NCI-H1105 (cell line): Measurements from ENCODE around the gene ADAMTSL3.
A peak's percentile ranks its signal among the peaks of the same experiment; 100 is the strongest.
"Not testable (repeated sequence)": the region's sequence is repeated elsewhere in the genome, so short reads cannot be mapped to it uniquely, and the experiment has no call there.

Experiments used
- DNase-seq: peaks from one replicate; lab custom pipeline; 2025; lab: John Stamatoyannopoulos, UW

The ADAMTSL3 gene

DNA sequence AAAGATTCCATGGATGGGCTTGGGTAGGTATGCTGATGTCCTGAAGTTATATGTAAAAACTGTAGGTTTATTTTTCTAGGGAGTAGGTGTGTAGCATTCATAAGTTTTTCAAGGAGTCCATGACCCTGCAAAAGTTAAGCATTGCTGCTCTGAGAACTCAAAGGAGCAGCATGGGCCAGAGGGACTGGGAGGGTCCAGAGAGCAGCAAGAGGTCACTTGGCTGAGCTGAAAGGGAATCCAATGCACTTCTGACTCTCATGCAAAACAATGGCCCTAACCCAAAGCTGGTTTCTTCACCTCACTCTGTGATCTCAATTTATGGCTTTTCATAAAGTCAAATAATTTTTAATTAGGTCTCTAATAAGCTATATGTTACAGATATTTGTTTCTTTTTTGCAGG is 383.4 kb downstream of the ADAMTSL3 start:
- no peak for DNase-seq

DNA sequence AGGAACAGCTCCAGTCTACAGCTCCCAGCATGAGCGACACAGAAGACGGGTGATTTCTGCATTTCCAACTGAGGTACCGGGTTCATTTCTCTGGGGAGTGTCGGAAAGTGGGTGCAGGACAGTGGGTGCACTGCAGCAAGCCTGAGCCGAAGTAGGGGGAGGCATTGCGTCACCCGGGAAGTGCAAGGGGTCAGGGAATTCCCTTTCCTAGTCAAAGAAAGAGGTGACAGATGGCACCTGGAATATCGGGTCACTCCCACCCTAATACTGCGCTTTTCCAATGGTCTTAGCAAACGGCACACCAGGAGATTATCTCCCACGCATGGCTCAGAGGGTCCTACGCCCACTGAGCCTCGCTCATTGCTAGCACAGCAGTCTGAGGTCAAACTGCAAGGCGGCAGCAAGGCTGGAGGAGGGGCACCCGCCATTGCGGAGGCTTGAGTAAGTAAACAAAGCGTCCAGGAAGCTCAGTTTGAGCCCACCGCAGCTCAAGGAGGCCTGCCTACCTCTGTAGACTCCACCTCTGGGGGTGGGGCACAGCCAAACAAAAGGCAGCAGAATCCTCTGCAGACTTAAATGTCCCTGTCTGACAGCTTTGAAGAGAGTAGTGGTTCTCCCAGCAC is 388.6 kb downstream of the ADAMTSL3 start:
- DNase-seq = not testable (repeated sequence)

DNA sequence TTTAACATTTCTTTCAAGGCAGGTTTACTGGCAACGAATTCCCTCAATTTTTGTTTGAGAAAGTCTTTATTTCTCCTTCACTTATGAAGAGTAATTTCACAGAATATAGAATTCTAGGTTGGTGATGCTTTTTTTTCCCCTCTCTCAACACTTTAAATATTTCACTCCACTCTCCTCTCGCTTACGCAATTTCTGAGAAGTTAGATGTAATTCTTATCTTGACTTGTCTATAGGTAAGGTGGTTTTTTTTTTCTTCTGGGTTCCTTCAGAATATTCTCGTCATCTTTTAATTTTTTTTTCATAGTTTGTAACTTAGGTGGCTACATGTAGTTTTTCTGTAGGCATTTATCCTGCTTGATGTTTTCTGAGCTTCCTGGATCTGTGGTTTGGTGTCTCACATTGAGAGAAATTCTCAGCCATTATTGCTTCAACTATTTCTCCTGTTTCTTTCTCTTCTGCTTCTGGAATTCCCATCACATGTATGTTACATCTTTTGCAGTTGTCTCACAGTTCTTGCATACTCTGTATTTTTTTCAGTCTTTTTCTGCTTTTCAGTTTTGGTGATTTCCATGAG is 392.2 kb downstream of the ADAMTSL3 start:
- no peak for DNase-seq

DNA sequence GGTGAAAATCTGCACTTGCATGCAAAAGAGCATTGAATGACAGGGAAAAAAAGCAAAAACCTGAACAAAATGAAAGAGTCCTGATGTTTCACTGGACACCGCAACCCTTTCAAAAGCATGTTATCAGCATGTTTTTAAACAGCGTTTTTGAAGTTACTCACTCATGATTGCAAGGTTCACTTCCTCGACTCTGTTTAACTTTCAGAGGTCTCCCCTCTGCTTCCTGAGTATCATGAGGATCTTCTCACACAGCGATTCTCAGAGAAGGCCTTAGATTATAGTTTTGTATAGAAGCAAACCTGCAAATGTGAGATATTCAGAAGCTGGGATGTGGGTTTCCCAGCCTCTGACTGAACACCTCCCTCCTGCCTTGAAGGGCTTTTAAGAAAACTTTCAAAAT is 395.6 kb downstream of the ADAMTSL3 start:
- not testable (repeated sequence) for DNase-seq

DNA sequence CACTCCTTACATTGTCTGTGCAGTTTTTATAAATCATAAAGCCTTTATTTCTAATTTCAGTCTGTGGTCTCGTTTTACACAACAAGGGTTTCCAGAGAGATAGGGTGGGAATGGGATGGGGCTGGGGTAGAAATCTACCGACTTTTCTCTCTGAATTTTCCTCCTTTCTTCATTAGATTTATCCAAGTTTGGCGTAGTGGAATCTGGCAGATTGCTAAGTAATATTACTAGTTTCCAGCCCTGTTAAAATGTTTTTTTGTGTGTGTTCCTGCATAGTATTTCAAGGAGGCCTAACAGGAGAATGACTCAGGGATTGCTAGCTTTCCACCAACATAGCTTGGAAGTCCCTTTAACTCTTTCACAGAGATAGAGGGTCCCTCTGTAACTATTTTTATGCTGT is 396.2 kb downstream of the ADAMTSL3 start:
- DNase-seq = no peak

DNA sequence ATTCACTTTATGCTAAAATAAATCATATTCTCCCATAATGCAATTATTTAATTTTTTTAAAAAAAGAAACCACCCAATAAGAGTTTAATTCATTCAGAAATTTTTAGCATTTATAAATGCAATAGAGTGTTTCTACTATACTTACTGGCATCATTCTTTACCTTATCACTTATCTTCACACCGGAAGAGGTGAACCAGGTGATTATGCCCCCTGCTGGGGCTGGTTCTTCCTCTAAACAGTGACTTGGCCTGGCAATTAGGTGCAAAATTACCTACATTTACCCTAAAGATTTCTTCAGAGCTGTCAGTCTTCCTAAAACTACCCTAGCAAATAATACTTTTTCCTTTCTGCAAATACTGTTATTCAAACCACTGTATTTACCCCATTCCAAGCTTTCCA is 397.2 kb downstream of the ADAMTSL3 start:
- DNase-seq = not testable (repeated sequence)

DNA sequence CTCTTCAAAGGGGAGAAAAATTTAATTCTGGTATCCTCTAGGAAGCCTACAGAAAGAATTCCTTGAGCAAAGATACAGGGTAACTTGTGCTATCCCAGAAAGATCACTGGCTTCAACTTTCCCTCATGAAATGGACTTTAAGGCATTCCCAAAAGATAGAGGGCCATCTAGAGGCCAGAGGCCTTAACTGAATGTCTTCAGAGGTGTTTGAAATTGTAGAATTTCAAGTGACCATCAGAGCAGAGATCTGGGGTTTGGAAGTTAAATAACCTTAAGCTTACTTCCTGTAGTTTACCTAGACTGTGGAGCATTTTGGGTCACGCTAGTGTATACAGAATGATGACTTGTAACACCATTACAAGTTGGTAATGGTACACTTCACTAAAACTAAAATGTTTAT is 400.6 kb downstream of the ADAMTSL3 start:
- not testable (repeated sequence) for DNase-seq

DNA sequence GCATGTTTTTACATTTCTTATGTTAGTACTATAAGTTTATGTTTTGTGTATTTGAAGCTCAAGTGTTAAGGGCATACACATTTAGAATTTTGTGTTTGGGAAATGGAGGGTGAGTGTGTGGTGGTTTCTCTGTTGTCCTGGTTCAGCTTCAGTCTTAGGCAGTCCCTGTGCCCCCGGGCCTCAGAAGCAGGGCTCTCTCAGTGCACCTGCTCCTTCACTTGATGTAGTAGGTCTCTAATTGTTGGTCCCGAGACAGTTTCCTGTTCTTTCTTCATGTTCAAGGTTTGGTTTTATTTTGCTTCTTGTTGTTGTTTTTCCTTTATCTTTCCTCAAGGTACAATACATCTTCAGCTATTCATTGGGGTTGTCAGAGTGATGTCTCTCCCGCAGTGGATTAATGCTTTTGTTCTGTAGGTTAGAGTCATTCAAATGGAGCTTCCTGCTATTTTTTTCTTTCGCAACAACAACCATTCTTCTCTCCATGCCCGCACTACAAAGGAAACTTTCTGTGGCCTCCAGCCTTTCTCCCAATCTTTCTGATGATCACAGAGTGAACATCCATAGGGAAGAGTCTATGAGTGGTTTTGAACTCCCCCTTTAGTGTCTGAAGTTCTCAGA is 403.9 kb downstream of the ADAMTSL3 start:
- no peak for DNase-seq

DNA sequence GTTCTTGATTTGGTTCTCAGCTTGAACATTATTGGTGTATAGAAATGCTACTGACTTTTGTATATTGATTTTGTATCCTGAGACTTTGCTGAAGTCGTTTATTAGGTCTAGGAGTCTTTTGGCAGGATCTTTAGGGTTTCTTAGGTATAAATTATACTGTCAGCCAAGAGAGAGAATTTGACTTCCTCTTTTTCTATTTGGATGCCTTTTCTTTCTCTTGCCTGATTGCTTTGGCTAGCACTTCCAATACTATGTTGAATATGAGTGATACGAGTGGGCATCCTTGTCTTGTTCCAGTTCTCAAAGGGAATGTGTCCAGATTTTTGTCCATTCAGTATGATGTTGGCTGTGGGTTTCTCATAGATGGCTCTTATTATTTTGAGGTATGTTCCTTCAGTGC is 409.8 kb downstream of the ADAMTSL3 start:
- DNase-seq = not testable (repeated sequence)

DNA sequence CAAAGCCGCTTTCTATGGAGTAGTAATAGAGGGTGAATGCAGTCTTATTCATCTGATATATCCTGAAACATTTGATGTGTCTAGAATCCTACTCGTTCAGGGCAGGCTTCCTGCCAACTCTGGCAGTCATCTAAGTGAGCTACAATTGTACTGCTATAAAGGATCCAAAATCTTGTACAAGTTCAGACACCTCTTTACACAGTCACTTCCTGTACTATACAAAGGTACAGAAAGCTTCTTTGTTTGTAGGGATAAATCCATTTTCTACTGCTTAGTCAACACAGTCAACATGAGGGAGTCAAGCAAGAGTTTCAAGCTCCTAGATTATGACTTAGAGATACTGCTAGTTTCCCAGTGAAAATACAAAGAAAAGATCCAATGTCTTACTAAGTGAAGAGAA is 414.8 kb downstream of the ADAMTSL3 start:
- peak; percentile 9 for DNase-seq

DNA sequence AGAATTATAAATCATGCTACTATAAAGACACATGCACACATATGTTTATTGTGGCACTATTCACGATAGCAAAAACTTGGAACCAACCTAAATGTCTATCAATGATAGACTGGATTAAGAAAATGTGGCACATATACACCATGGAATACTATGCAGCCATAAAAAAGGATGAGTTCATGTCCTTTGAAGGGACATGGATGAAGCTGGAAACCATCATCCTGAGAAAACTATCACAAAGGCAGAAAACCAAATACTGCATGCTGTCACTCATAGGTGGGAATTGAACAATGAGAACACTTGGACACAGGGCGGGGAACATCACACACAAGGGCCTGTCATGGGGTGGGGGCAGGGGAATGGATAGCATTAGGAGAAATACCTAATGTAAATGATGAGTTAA is 424.1 kb downstream of the ADAMTSL3 start:
- not testable (repeated sequence) for DNase-seq

DNA sequence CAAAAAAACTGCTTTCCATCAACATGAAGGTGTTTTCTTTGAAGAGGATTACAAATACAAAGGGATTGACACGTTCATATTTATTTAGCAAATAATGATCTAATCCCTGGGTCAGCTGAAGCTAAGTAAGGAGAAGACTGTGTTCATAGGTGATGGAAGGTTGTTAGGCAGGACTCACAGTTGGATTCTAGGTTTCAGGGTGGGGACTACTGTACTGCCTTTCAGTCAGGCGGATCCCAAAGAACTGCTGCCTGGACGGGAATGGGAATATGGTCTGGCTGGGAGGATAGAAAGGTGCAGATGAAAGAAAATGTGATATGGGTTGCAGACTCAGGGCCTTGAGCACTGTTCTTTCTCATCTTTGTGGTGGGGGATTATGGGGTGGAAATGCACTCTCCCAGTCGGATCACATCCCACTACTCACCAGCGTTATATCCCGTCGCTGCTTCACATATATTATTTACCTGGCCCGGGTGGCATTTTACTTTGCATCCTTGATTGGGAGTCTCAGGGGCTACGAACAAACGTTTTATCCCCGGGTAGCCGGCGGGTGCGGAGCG is 425.5 kb downstream of the ADAMTSL3 start:
- DNase-seq = not testable (repeated sequence)

DNA sequence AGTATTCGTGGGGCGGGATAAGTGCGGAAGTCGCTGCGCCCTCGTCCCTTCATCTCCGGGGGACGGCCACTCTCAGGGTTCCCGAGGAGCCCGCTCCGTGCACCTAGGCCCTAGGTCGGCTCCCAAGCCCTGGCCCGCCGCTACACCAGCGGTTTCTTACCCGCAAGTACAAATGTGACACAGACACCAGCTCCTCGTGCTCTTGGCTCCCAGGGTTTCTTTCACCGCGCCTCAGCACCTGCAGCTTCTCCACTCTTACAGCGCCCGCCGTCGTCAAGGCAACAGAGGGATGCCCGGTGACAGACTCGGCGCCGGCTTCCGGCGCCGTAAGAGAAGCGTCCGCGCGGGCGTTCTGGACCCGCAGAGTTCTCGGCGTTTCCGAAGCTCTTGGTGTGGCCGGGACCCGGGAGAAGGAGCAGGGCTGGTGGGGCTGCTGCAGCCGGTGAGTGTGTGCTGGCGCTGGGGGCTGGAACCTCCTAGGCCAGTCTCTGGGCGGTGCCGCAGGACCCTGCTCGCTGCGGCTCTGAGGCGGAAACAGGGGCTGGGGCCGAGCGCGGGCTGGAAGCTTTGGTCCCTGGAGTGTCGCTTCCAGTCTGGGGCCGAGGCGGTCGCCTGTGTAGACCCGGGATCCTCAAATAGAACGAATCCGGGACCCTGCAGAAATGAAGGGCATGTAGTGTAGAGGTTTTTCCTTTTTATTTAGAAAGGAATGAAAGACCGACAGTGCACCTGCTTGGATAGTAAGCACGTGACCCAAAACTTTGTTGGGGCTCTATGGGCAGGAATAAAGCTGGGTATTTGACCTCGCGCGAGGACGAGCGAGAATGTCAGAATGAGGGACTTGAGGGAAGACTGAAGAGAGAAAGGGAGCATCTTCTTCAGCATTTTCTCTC is 426.2 kb downstream of the ADAMTSL3 start:
- DNase-seq = peak; percentile 26

DNA sequence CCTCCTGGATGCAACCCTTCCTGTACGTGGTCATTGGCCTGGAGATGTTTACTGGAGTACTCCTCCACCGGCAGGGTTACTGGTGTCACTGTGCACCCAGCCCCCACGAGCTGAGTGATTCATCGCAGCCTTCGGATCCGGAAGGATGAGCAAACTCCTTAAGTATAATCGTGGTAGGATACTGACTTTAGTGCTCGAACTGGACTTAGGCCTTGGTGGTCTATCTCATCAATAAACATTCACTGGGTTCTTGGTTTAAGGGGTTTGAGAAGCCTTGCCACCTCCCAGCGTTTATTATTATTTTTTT is 426.8 kb downstream of the ADAMTSL3 start:
- not testable (repeated sequence) for DNase-seq

DNA sequence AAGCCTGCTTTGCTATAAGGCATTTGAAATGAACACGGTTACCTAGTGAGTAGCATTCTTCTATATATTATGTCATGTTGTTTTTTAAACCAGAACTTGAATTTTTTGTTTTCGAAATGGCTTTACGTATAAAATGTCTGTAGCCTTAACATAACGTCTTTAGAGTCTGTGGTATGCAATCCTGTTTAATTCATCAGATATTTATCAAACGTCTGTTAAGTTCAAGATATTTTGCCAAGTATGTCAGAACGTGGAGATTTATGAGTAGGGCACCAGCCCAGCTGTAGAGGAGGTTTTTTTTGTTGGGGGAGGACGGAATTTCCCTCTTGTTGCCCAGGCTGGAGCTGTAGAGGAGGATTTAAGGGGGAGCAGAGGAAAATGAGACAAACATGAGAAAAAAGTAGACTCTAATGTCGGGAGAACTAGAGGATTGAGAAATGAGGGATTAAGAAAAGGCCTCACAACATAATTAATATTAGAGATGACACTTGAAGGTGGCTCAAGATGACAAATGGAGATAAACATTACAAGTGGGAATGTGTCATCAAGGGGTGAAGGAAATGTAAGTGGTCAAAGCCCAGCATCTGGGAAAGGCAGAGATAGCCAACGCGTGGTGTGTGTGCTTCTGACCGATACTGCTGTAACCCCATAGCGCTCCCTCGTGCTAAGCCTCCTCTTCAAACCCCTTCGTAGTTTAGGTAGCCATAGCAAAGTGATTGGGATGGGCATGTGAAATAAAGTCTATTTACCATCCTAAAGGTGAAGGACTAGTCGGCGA is 427.7 kb downstream of the ADAMTSL3 start:
- no peak for DNase-seq

DNA sequence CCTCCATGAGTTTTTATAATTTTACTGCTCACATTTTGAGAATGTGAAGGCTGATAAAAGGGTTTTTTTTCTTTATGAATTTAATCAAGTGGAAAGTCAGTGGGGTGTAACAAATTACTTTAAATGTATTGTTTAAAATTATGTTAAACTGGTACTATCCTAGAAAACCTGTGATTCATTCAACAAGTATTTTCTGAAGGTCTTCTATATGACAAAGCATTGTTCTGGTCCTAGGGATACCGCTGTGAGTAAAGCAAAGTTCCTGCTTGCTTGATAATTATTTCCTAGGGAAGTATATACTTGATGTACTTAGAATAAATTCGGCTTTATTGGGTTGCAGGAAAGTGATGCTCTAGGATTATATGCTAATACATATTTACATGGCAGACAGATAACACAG is 428.8 kb downstream of the ADAMTSL3 start:
- no peak for DNase-seq

DNA sequence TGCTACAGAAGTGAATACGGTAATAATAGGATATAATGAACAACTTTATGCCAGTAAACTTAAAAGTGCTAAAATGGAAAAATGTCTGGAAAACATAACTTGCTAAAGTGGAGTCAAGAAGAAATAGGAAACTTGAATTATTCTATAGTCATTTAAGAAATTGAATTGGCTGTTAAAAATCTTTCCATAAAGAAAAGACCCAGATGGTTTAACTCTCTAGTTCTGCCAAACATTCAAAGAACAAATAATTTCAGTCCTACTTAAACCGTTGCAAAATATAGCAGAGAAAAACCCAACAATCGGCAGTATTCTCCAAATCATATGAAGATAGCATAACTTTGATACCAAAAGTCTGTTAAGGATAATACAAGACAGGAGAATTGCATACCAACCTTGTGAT is 432.1 kb downstream of the ADAMTSL3 start:
- not testable (repeated sequence) for DNase-seq
